GM18870 (cell line): ENCODE data around the gene SUCLA2.
"Not testable (repeated sequence)": the region's sequence is repeated elsewhere in the genome, so short reads cannot be mapped to it uniquely, and the experiment has no call there.

Experiments
- ATAC-seq: cut with Tn5 transposase; IDR thresholded peaks from one replicate; pipeline ENCODE4 v1.9.1; 2021; ENCODE audit warnings: moderate library complexity; ENCODE audit not compliant: unreplicated experiment

The SUCLA2 gene

GRCh38 chr13:47997384-47997783 is 3.7 kb downstream of the SUCLA2 start:
- ATAC-seq: no peak

- no peak for ATAC-seq
Measured at GRCh38 chr13:47991859-47992258, 9.2 kb downstream of the SUCLA2 start.

- no peak for ATAC-seq
Measured at GRCh38 chr13:47990920-47991466, 10.1 kb downstream of the SUCLA2 start.

- ATAC-seq: no peak
Measured at GRCh38 chr13:47990427-47990826, 10.6 kb downstream of the SUCLA2 start.

- ATAC-seq: no peak
Measured at GRCh38 chr13:47983070-47983469, 18.0 kb downstream of the SUCLA2 start.

GRCh38 chr13:47976325-47976724 is 24.7 kb downstream of the SUCLA2 start:
- ATAC-seq: no peak

GRCh38 chr13:47964863-47965262 is 36.2 kb downstream of the SUCLA2 start:
- no peak for ATAC-seq

GRCh38 chr13:47962237-47962636 is 38.8 kb downstream of the SUCLA2 start:
- ATAC-seq: no peak

GRCh38 chr13:47959468-47960247 is 41.4 kb downstream of the SUCLA2 start:
- no peak for ATAC-seq

GRCh38 chr13:47957073-47957472 is 44.0 kb downstream of the SUCLA2 start:
- no peak for ATAC-seq

- peak; percentile 63 for ATAC-seq
Measured at GRCh38 chr13:47955836-47956235, 45.2 kb downstream of the SUCLA2 start.

- ATAC-seq: no peak
Measured at GRCh38 chr13:47949799-47950198, 51.3 kb downstream of the SUCLA2 start.

GRCh38 chr13:47945738-47946137 is 55.3 kb downstream of the SUCLA2 start:
- no peak for ATAC-seq

- ATAC-seq: not testable (repeated sequence)
Measured at GRCh38 chr13:47945146-47945545, 55.9 kb downstream of the SUCLA2 start.

- ATAC-seq: no peak
Measured at GRCh38 chr13:47934371-47934770, 66.7 kb downstream of the SUCLA2 start.

GRCh38 chr13:47932950-47933923 is 67.8 kb downstream of the SUCLA2 start:
- ATAC-seq: no peak

GRCh38 chr13:47930649-47931165 is 70.4 kb downstream of the SUCLA2 start:
- no peak for ATAC-seq

GRCh38 chr13:47929156-47929555 is 71.9 kb downstream of the SUCLA2 start:
- ATAC-seq: no peak

- no peak for ATAC-seq
Measured at GRCh38 chr13:47917022-47917574, 84.0 kb downstream of the SUCLA2 start.

- no peak for ATAC-seq
Measured at GRCh38 chr13:47908197-47908902, 92.7 kb downstream of the SUCLA2 start.
